B cell (primary cell): ENCODE data around the gene CERS6.

Source experiments
- EZH2 ChIP-seq: IDR thresholded peaks from 2 replicates; pipeline ENCODE4 v1.6.1; 2012; ENCODE audit warnings: borderline replicate concordance, low read depth, mild to moderate bottlenecking, moderate library complexity, low read length; ENCODE audit not compliant: insufficient read depth, poor library complexity, severe bottlenecking
- TF ChIP-seq, protein P1 (sequence below): fragments of 200-600 bp; IDR thresholded peaks from one replicate; pipeline ENCODE4 v1.8.0; 2022; ENCODE audit warnings: antibody characterized with exemption, mild to moderate bottlenecking

DNA sequence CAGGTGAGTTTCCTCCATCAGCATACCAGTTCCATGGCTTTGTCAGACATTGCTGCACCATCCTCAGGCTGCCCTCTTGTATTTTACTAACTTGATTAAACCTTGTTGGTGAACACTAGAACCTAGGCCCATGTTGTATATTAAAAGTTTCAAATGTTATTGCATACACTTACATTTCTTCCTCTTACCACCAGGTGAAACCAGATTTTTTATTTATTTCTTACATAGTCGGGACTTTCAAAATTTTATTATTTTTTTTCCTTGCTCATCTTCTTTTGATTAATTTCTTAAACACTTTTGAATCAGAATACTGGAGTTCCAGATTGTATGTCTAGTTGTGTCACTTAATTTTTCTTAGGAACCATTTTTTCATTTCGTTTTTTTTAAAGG, 5.9 kb downstream of the CERS6 start:
- no peak for TF ChIP-seq EZH2
- TF ChIP-seq, protein P1, sequence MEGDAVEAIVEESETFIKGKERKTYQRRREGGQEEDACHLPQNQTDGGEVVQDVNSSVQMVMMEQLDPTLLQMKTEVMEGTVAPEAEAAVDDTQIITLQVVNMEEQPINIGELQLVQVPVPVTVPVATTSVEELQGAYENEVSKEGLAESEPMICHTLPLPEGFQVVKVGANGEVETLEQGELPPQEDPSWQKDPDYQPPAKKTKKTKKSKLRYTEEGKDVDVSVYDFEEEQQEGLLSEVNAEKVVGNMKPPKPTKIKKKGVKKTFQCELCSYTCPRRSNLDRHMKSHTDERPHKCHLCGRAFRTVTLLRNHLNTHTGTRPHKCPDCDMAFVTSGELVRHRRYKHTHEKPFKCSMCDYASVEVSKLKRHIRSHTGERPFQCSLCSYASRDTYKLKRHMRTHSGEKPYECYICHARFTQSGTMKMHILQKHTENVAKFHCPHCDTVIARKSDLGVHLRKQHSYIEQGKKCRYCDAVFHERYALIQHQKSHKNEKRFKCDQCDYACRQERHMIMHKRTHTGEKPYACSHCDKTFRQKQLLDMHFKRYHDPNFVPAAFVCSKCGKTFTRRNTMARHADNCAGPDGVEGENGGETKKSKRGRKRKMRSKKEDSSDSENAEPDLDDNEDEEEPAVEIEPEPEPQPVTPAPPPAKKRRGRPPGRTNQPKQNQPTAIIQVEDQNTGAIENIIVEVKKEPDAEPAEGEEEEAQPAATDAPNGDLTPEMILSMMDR, result no peak
